ENCODE data around the gene DCANP1.

Gene DCANP1

DNA sequence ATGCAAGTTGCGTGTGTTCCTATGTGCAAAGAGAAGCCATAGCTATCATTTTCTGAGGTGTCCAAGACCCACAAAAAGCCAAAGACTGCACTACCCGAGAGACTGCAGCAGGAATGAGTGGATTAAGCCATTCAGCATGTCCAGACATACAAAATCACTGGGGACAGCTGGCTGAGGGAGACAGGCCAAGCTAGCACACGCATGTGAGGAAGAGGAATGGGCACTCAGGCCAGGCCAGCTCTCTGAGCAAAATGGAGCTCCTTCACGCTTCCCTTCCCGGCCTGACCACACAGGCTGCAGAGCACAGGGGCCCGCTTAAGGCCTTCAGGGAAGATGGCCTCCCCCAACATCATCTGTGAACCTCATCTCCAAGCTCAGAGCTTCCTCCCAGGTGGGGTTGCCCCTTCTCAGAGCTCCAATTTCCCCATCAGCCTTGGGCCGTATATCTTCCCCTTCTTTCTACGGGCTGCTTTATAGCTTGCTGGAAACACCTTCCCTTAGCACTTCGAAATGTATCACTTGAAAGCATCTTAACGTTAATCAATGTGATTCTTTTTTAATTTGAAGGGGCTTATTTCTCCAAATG lies 8.4 kb downstream of the DCANP1 start:
- Mint-ChIP-seq H3K9me3 (no peaks in the 10 kb centered on the region), H3K36me3 (ENCODE audit: insufficient read depth) (no peaks in the 10 kb centered on the region), H3K27ac (no peak overlapping the region), H3K4me1 (ENCODE audit: low read depth in 2 of 2) (peaks cover 0 to 3% of the 10 kb centered on the region in 2 donors), H3K4me3 (no peak overlapping the region), H3K27me3 (peaks cover 18 to 76% of the 10 kb centered on the region in 2 donors)
- DNase-seq, result no peak
- ATAC-seq (replicated peaks), result no peak

DNA sequence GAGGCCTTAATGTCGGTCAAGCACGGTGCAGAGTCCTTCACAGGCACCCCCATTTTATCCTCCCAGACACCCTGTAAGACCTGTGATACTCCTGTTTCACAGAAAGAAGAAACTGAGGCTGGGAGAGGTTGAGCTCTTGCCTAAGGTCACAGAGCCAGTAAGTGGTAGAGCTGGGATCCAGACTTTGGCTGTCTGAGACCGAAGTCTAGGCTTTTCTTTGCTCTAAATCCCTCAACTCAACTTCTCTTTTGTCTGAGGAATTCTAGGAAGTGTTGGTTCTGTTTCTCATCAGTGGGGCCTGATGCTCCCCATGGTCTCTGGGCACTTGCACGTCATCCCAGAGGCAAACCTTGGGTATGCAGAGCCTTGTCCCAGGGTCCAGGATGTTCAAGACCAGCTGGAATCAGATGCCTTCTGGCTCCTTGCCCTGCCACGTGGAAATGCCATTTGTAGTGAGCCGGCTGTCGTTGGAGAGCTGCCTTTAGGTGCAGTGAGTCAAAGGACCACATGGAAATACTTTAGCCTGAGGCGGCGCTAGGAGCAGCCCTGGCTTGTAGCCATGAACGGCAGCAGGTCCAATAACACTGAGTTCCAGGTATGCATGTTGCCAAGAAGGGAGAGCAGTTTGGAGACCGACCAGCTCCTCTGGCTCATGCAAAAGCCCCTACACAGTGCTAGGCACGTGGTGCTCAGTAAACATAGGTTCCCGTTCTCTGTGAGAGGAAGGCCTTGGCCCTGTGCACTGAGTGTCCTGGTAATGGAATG lies 9.2 kb downstream of the DCANP1 start:
- DNase-seq (no peak), ATAC-seq (replicated peaks) (no peak)
- Mint-ChIP-seq H3K36me3 (ENCODE audit: insufficient read depth) (no peaks in the 10 kb centered on the region), H3K4me1 (ENCODE audit: low read depth in 2 of 2) (peaks cover 0 to 3% of the 10 kb centered on the region in 2 donors), H3K27me3 (peaks cover 18 to 74% of the 10 kb centered on the region in 2 donors), H3K4me3 (no peak overlapping the region), H3K27ac (no peak overlapping the region), H3K9me3 (no peaks in the 10 kb centered on the region)

DNA sequence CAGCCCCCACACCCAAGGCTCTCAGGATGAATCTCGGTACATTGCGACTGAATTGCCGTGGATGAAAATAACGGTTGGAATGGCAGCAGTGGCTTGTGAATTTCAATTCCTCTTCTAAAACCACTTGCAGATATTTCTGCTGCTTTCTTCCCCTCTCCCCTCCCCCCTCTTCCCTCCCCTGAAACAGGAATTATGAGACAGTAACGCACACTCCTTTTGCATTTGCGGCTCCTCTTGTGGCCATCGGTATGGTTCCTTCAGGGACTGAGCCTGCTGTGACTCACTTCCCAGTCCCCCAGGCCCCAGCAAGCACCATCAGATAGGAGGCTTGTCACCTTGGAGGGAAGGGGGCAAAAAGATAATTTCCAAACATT lies 9.7 kb downstream of the DCANP1 start:
- H3K27me3 Mint-ChIP-seq, result peaks cover 18 to 68% of the 10 kb centered on the region in 2 donors

DNA sequence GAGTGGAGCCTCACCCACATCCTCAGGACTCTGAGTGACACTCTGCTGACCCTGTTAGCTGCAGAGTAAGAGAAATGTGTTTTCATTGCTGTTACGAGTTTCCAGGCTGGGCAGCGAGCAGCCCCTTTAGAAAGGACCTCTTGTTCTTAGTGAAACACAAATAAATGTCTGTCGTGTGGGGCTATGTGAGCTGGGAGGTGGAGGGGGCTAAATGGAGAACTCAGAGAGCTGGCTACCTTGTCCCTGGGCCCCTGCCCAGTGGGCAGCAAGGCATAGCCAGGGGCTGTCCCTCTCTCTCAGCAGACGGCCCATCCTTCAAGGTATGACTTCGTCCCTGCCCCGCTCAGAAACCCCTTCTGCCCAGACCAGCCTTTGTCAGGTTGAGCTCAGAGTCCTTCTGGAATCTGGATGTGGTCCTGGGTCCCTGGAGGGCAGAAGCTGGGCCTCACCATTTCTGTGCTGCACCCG lies 10.2 kb downstream of the DCANP1 start:
- Mint-ChIP-seq H3K9me3 (no peaks in the 10 kb centered on the region), H3K4me1 (ENCODE audit: low read depth in 2 of 2) (peaks cover 0 to 2% of the 10 kb centered on the region in 2 donors), H3K27ac (no peak overlapping the region), H3K27me3 (peaks cover 18 to 64% of the 10 kb centered on the region in 2 donors), H3K36me3 (ENCODE audit: insufficient read depth) (no peaks in the 10 kb centered on the region), H3K4me3 (no peak overlapping the region)
- no peak for ATAC-seq (replicated peaks)
- no peak for DNase-seq

More for the DNA sequence above, 9.7 kb downstream of the DCANP1 start:
- ATAC-seq (replicated peaks) (no peak), DNase-seq (no peak)
- Mint-ChIP-seq H3K36me3 (ENCODE audit: insufficient read depth) (no peaks in the 10 kb centered on the region), H3K9me3 (no peaks in the 10 kb centered on the region), H3K4me3 (no peak overlapping the region), H3K4me1 (ENCODE audit: low read depth in 2 of 2) (peaks cover 0 to 3% of the 10 kb centered on the region in 2 donors), H3K27ac (no peak overlapping the region)

DNA sequence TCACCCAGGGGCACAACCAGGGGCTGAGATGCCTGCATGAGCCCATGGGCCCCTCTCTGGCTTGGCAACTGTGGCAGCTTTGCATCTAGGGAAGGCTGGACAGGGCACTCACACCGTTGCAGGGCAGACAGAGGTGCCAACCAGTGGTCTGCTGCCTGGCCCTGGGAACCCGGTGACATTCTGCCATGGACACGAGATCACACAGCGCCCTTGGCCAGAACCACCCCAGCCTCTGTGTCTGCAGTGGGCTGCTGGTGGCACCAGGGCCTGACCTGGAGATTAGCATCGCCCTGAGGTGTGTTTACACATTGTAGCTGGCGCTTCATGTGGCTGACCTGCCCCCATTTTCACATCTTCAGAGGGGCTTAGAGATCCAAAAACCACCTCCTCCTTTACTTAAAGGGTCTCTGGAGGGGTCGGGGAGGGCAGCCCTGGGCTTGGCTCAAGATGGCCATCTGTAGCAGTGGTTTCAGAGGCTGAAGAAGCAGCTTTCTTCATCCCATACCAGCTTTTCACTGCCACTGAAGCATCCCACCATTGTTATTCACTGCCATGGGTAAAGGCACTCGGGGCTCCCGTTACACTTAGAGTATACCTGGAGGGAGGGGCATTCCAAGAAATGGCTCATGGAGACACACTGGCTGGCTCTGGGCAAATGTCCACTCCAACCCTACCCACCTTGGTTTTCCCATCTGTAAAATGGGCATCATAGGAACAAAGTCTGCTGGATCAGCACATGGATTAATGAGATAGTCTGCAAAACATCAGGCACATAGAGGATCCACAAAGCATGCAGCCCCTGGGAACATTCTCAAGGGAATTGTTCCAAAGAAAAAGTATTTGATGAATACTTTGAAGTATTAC lies 11.4 kb downstream of the DCANP1 start:
- no peak overlapping the region for H3K4me3 Mint-ChIP-seq
- no peak for DNase-seq
- no peak overlapping the region for H3K27ac Mint-ChIP-seq
- no peaks in the 10 kb centered on the region for H3K4me1 Mint-ChIP-seq (ENCODE audit: low read depth in 2 of 2)
- peaks cover 24 to 61% of the 10 kb centered on the region in 2 donors for H3K27me3 Mint-ChIP-seq
- no peak for ATAC-seq (replicated peaks)
- H3K9me3 Mint-ChIP-seq, result no peaks in the 10 kb centered on the region
- no peaks in the 10 kb centered on the region for H3K36me3 Mint-ChIP-seq (ENCODE audit: insufficient read depth)

DNA sequence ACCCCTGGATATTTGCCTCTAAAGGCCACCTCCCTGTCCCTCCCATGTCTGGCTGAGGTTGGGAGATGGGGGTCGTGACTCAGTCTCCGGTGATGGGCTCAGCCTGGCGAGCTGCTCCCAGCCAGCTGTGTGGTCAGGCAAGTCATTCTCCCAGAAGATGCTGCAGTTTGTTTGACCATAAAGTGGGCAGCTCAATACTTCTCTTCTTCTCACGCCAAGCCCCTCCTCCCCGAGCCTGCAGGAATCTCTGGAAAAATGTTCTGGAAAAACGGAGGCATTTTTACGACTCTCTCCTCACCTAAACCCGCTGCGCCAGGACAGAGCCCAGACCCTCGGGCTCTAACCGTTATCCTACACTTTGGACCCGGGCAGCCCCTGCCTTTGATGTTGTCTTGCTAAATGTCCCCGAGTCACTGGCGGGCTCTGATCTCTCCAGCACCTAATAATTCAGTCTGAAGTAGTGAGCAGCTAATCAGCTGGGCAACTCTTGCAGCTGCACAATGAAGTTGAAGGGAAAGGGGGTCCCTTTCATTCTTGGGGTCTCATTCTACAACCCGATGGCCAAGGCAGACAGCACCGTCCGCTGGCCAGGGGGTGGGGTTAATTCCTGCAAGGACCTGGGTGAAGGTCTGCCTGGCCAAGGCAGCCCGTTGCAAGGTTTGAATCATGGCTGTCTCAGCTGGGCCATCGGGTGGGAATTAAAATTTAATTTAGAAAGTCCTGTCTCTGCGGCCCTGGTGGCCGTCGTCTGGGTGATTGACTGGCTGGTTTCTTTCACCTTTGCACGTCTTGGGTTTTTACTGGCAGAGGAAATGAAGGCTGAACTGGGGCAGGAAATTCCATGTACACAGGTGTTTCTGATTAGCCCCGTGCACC lies 12.3 kb downstream of the DCANP1 start:
- H3K27ac Mint-ChIP-seq, result no peak overlapping the region
- ATAC-seq (replicated peaks) (no peak), DNase-seq (no peak)
- no peaks in the 10 kb centered on the region for H3K36me3 Mint-ChIP-seq (ENCODE audit: insufficient read depth)
- H3K4me3 Mint-ChIP-seq, result no peak overlapping the region
- no peaks in the 10 kb centered on the region for H3K9me3 Mint-ChIP-seq
- H3K27me3 Mint-ChIP-seq, result peaks cover 33 to 69% of the 10 kb centered on the region in 2 donors
- no peaks in the 10 kb centered on the region for H3K4me1 Mint-ChIP-seq (ENCODE audit: low read depth in 2 of 2)

DNA sequence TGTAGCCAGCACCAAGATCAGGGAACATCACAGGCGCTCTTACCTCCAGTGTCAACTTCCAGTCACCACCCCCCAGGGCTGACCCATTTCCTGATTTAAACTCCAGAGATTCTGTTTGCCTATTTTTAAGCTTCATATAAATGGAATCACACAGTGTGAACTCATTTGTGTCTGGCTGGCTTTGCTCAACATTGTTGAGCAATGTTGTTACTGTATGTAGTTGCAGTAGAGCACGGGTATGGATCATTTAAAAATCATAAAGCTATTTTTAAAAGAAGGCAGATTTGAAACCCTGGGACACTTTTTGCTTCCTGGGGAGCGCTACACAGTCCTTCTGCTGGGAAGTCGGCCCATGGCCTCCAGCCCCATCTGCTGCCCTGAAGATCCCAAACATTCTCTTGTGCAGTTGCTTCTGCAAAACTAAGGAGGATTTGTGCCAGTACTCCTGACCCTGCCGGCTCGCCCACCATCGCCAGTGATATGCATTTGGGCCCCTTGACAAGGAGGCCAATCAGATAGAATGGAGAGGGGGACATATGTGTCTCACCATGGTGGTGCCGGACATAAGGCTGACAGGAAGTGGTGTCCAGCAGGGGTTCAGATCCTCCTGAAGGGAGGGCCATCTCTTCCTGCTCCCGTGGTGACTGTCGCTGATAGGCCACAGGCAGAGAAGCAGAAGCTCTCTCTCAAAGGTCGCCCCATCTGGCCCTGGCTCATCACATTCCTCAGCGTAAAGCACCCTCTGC lies 13.3 kb downstream of the DCANP1 start:
- no peak overlapping the region for H3K27ac Mint-ChIP-seq
- H3K36me3 Mint-ChIP-seq (ENCODE audit: insufficient read depth), result no peaks in the 10 kb centered on the region
- peaks cover 2 to 6% of the 10 kb centered on the region in 2 donors for H3K9me3 Mint-ChIP-seq
- no peaks in the 10 kb centered on the region for H3K4me1 Mint-ChIP-seq (ENCODE audit: low read depth in 2 of 2)
- DNase-seq, result no peak
- H3K4me3 Mint-ChIP-seq, result no peak overlapping the region
- ATAC-seq (replicated peaks), result no peak
- peaks cover 42 to 73% of the 10 kb centered on the region in 2 donors for H3K27me3 Mint-ChIP-seq

DNA sequence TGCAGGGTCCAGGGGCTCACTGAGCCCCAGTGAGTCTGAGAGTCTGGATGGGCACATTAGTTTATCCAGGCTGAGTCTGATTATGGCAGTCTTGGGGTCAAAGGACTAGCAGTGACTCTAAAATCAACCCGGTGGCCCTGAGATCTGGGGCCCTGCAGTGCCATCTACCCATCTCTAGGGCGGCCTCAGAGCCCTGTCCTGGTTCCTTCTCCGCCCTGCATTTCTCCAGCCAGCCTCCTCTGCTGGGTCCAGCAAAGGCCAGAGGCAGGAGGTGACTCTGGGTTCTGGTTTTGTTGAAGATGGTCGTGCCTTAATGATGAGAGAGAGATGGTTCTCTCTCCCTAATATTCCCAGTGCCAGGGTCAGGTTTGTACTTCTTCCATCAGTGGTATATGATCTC lies 15.0 kb downstream of the DCANP1 start:
- no peak for DNase-seq
- H3K27ac Mint-ChIP-seq, result no peak overlapping the region
- ATAC-seq (replicated peaks), result no peak
- no peak overlapping the region for H3K4me3 Mint-ChIP-seq
- H3K9me3 Mint-ChIP-seq, result peaks cover 2 to 9% of the 10 kb centered on the region in 2 donors
- H3K36me3 Mint-ChIP-seq (ENCODE audit: insufficient read depth), result no peaks in the 10 kb centered on the region
- H3K4me1 Mint-ChIP-seq (ENCODE audit: low read depth in 2 of 2), result no peaks in the 10 kb centered on the region
- H3K27me3 Mint-ChIP-seq, result peaks cover 47 to 73% of the 10 kb centered on the region in 2 donors

DNA sequence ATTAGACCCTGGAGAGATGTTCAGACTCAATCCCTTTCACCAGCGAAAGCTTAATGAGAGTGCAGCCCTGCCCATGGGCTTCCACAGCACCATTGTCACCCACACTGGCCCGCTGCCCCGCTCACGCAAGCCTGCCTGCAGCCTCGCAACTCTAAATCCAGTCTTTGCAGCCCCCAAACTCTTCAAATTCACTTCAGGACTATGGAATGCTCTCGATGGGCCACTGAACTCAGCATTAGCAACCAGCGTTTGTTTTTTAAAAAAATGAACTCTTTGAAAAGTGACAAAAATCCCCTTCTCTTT lies 17.1 kb downstream of the DCANP1 start:
- DNase-seq, result no peak
- no peak for ATAC-seq (replicated peaks)

DNA sequence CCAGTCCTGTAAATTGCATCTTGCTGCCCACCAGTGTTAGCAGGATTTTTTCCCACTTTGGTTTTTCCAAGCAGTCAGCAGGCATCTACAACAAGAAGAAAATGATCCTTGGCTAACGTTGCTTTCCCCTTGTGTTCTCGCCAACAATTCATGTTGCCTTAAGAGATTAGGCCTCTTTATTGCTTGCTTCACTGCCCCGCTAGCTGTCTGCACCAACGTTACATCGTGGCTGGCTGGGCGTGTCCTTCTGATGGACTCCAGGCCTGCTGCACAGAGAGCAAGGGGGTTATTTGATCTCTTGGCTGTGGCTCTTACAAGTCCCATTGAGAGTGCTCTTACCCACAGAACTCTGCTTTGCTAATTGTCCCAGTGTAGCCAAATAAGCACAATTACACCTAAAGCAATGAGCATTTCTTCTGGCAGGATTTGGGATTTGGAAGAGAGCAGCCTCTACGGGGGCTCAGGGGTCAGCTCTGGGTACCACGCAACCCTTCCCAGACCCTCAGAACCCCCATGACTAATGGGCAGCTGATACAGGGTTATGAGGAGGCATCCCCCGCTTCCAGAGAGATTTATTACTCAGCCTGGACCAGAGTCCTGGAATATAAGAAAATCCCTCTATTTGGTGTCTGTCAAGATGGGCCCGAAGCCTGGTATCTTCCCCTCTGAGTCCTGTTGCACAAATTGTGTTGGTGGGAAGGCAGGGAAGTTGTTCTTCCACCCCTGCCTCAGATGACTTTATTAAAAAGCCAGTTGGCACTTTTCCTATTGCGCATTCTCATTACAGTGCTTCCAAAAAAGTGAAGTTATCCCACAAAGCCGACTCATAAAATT lies 17.6 kb downstream of the DCANP1 start:
- no peaks in the 10 kb centered on the region for H3K36me3 Mint-ChIP-seq (ENCODE audit: insufficient read depth)
- H3K9me3 Mint-ChIP-seq, result peaks cover 2 to 9% of the 10 kb centered on the region in 2 donors
- H3K4me1 Mint-ChIP-seq (ENCODE audit: low read depth in 2 of 2), result no peaks in the 10 kb centered on the region
- no peak for ATAC-seq (replicated peaks)
- H3K4me3 Mint-ChIP-seq, result no peak overlapping the region
- no peak overlapping the region for H3K27ac Mint-ChIP-seq
- peaks cover 41 to 76% of the 10 kb centered on the region in 2 donors for H3K27me3 Mint-ChIP-seq
- no peak for DNase-seq

More for the DNA sequence above, 17.1 kb downstream of the DCANP1 start:
- Mint-ChIP-seq H3K36me3 (ENCODE audit: insufficient read depth) (no peaks in the 10 kb centered on the region), H3K27ac (no peak overlapping the region), H3K27me3 (peaks cover 41 to 76% of the 10 kb centered on the region in 2 donors), H3K4me3 (no peak overlapping the region), H3K9me3 (peaks cover 2 to 9% of the 10 kb centered on the region in 2 donors), H3K4me1 (ENCODE audit: low read depth in 2 of 2) (no peaks in the 10 kb centered on the region)

DNA sequence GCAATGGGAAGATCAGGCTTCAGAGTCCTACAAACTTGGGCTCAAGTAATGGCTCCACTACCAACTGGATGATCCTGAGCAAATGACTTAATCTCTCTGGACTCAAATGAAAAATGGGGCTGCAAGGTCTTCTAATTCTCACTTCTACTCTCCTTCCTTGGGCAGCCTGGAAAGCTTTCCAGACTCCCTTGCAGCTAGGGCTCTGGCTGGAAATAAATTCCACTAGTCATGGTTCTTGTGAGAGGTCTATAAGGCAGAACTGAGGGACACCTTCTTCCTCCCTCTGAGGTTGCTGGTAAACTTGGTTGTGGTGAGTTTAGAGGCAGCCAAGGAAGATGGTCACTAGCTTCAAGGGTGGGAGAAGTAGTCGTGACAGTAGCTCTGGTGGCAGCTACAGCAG lies 18.6 kb downstream of the DCANP1 start:
- H3K9me3 Mint-ChIP-seq, result peaks cover 2 to 9% of the 10 kb centered on the region in 2 donors
- no peak overlapping the region for H3K4me3 Mint-ChIP-seq
- peaks cover 48 to 75% of the 10 kb centered on the region in 2 donors for H3K27me3 Mint-ChIP-seq
- H3K36me3 Mint-ChIP-seq (ENCODE audit: insufficient read depth), result no peaks in the 10 kb centered on the region
- H3K4me1 Mint-ChIP-seq (ENCODE audit: low read depth in 2 of 2), result no peaks in the 10 kb centered on the region
- no peak for ATAC-seq (replicated peaks)
- no peak for DNase-seq
- no peak overlapping the region for H3K27ac Mint-ChIP-seq
